GM18526 (cell line): ENCODE results near the gene HMGXB4.
A peak's percentile ranks its signal among the peaks of the same experiment; 100 is the strongest.

Experiments
- POLR2A ChIP-seq: IDR thresholded peaks from 3 replicates; pipeline ENCODE4 v1.6.1; 2011; ENCODE audit not compliant: insufficient read length; ENCODE audit errors: extremely low read depth

Gene HMGXB4

GRCh38 chr22:35257321-35258190, at the start of gene HMGXB4:
Gene HMGXB4 (plus strand): TSS chr22:35257493. CDS start chr22:35262391, 4,898 bp downstream.
- TF ChIP-seq POLR2A: peak; percentile 57

- no peak for TF ChIP-seq POLR2A
These were observed 49.3 kb upstream of the HMGXB4 start for GRCh38 chr22:35208003-35208402.

- no peak for TF ChIP-seq POLR2A
These were observed 48.1 kb upstream of the HMGXB4 start for GRCh38 chr22:35209203-35209602.

- TF ChIP-seq POLR2A: no peak
These were observed 45.3 kb upstream of the HMGXB4 start for GRCh38 chr22:35212009-35212408.

GRCh38 chr22:35212996-35213395, 44.3 kb upstream of the HMGXB4 start:
- no peak for TF ChIP-seq POLR2A

GRCh38 chr22:35214968-35215367, 42.3 kb upstream of the HMGXB4 start:
- TF ChIP-seq POLR2A: no peak

GRCh38 chr22:35215993-35216392, 41.3 kb upstream of the HMGXB4 start:
- TF ChIP-seq POLR2A: no peak

- no peak for TF ChIP-seq POLR2A
These were observed 39.8 kb upstream of the HMGXB4 start for GRCh38 chr22:35217527-35217926.

- TF ChIP-seq POLR2A: no peak
These were observed 39.2 kb upstream of the HMGXB4 start for GRCh38 chr22:35218079-35218478.

- no peak for TF ChIP-seq POLR2A
These were observed 38.3 kb upstream of the HMGXB4 start for GRCh38 chr22:35219012-35219411.

- TF ChIP-seq POLR2A: no peak
These were observed 37.1 kb upstream of the HMGXB4 start for GRCh38 chr22:35220221-35220620.

- TF ChIP-seq POLR2A: no peak
These were observed 32.3 kb upstream of the HMGXB4 start for GRCh38 chr22:35225010-35225409.

- no peak for TF ChIP-seq POLR2A
These were observed 30.2 kb upstream of the HMGXB4 start for GRCh38 chr22:35226958-35227647.

- TF ChIP-seq POLR2A: no peak
These were observed 27.4 kb upstream of the HMGXB4 start for GRCh38 chr22:35229865-35230264.

- no peak for TF ChIP-seq POLR2A
These were observed 26.9 kb upstream of the HMGXB4 start for GRCh38 chr22:35230417-35230816.

- TF ChIP-seq POLR2A: no peak
These were observed 26.3 kb upstream of the HMGXB4 start for GRCh38 chr22:35230839-35231584.

GRCh38 chr22:35231585-35232084, 25.7 kb upstream of the HMGXB4 start:
- TF ChIP-seq POLR2A: no peak
